ENCODE data around the gene MYH7.
"Not testable (repeated sequence)": the region's sequence is repeated elsewhere in the genome, so short reads cannot be mapped to it uniquely, and the experiment has no call there.

MYH7 gene

DNA sequence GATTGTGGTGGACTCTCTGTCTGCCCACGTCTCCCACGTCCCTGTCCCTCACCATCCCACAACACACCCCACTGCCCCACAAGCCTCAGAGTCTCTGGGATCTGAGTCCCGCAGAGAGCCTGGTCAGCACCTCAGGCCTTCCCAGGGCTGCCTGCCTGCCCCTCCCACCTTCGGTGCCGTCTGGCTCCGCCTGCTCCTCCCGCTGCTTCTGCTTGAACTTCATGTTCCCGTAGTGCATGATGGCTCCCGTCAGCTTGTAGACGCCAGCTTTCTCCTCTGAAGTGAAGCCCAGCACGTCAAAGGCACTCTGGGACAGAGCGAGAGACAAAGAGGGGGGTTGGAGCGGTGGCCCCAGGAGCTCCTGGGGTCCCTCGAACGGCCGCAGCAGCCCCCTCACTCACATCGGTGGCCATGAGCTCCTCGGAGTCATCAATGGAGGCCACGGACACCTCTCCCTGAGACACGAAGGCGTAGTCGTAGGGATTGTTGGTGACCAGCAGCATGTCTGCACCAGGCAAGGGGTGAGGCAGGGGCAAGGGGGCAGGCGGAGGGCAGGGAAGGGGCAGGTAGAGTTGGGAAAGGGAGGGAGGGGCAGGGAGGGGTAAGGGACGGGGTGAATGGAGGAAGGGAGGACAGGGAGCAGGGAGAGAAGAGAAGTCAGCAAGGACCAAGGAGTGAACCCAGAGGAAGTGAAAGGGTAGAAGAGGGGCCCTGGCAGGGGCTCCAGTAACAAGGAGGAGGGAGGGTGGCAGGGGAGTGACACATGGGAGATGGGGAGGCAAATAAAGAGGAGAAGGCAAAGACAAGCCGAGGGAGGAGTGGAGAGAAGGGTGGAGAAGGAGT lies 32.9 kb downstream of the MYH7 start:
- DNase-seq (ENCODE audit: low read depth in 2 of 2), result no peak
- no peak overlapping the region for H3K4me3 ChIP-seq (replicated peaks in 1 of 2; ENCODE audit: low read depth in 2 of 2, low read length in 2 of 2)
- TF ChIP-seq, protein P1, sequence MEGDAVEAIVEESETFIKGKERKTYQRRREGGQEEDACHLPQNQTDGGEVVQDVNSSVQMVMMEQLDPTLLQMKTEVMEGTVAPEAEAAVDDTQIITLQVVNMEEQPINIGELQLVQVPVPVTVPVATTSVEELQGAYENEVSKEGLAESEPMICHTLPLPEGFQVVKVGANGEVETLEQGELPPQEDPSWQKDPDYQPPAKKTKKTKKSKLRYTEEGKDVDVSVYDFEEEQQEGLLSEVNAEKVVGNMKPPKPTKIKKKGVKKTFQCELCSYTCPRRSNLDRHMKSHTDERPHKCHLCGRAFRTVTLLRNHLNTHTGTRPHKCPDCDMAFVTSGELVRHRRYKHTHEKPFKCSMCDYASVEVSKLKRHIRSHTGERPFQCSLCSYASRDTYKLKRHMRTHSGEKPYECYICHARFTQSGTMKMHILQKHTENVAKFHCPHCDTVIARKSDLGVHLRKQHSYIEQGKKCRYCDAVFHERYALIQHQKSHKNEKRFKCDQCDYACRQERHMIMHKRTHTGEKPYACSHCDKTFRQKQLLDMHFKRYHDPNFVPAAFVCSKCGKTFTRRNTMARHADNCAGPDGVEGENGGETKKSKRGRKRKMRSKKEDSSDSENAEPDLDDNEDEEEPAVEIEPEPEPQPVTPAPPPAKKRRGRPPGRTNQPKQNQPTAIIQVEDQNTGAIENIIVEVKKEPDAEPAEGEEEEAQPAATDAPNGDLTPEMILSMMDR (IDR thresholded peaks at IDR 0.05; ENCODE audit: low read depth, low read length), result no peak

DNA sequence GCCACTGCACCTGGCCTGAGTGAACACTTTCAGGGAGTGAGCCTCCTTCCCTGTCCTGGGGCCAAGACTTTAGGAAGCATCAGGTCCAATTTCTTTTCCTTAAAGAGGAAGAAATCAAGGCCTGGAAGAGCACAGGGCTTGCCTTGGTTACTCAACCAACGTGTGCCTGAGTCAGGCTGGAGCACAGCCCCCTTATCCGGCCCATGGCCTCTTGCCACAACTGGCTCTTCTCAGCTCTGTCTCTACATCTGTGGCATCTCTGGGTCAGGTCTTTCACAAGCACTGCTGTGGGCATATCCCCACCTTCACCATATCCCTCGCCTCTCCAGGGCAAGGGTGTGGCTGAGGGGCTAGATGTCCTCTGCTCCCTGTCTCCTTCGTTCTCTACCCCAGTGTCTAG lies 34.2 kb downstream of the MYH7 start:
- TF ChIP-seq, protein P1 (IDR thresholded peaks at IDR 0.05; ENCODE audit: low read depth, low read length), result no peak
- no peak for DNase-seq (ENCODE audit: low read depth in 2 of 2)
- no peak overlapping the region for H3K4me3 ChIP-seq (replicated peaks in 1 of 2; ENCODE audit: low read depth in 2 of 2, low read length in 2 of 2)

DNA sequence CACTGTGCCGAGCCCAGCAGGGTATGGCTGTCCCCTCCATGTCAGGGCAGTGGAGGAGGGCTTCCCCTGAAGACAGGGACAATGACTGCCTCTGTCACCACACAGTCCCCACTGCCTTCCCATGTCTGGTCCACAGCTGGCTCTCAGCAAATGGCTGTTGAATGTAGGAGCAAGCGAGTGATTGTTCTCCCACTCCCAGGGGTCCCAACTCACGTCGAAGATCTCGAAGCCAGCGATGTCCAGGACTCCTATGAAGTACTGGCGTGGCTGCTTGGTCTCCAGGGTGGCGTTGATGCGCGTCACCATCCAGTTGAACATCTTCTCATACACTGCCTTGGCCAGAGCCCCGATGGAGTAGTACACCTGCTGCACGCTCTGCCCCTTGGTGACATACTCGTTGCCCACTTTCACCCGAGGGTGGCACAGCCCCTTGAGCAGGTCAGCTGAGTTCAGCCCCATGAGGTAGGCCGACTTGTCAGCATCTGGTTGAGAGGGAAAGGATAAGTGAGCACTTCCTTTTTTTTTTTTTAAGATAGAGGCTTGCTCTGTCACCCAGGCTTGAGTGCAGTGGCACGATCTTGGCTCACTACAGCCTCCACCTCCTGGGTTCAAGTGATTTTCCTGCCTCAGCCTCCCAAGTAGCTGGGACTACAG lies 34.8 kb downstream of the MYH7 start:
- not testable (repeated sequence) for H3K4me3 ChIP-seq (replicated peaks in 1 of 2; ENCODE audit: low read depth in 2 of 2, low read length in 2 of 2); DNase-seq (ENCODE audit: low read depth in 2 of 2)

DNA sequence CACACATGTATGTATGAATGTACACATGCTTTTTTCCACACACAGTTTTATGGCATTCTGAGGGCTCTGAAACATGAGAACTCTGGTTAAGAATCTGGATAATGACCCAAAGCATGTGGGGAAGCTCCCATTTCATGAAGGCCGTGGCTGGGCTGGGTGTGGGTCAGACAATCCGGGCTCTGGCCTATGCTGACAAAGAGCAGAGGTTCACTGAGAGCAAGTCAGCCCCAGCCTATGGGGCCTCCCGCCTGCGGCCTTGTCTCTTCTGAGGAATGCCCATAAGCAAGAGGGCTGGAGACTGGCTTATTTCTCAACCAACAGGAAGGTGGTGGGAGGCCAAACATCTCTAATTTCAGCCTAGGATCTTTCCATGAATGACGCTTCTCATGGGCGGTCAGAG lies 35.9 kb downstream of the MYH7 start:
- no peak for DNase-seq (ENCODE audit: low read depth in 2 of 2)
- no peak overlapping the region for H3K4me3 ChIP-seq (replicated peaks in 1 of 2; ENCODE audit: low read depth in 2 of 2, low read length in 2 of 2)
- TF ChIP-seq, protein P1 (IDR thresholded peaks at IDR 0.05; ENCODE audit: low read depth, low read length), result no peak

DNA sequence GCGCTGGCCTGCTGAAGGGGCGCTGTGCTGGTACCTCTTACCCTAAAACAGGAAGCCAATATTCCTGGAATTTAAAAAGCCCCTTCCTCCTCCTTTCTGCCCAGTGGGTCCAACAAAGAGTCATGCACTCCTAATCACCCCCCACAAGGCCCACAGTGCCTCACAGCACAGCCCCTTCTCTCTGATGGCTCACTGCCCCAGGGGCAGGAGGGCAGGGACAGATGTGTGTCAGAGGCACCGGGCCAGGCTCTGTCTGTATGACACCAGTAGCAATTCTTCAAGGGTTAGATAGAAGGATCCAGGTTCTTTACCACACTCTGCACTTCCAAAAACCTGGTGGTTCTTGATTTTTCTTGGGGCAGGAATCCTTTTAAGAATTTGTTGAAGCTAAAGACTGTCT lies 36.3 kb downstream of the MYH7 start:
- no peak for DNase-seq (ENCODE audit: low read depth in 2 of 2)
- TF ChIP-seq, protein P1 (IDR thresholded peaks at IDR 0.05; ENCODE audit: low read depth, low read length), result no peak

DNA sequence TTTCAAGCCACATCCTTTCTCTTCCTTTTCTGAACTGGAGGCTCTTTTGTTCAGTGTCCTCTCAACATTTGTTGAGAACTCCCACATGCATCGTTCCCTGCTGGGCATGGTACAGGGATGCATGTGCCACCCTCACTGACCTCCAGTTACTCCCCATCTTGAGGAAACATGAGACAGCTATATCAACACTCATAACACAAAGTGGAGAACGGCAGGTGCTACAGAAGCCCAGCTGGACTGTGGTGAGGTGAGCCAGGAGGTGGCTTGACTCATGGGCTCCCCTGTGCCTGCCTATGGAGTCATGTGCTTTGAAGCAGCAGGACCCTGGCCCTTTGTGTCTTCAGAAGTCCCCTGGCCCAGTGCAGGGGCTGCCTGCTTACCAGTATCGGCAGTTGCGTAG lies 37.1 kb downstream of the MYH7 start:
- H3K4me3 ChIP-seq (replicated peaks in 1 of 2; ENCODE audit: low read depth in 2 of 2, low read length in 2 of 2), result no peak overlapping the region
- TF ChIP-seq, protein P1 (IDR thresholded peaks at IDR 0.05; ENCODE audit: low read depth, low read length), result no peak
- no peak for DNase-seq (ENCODE audit: low read depth in 2 of 2)

More for the DNA sequence above, 36.3 kb downstream of the MYH7 start:
- no peak overlapping the region for H3K4me3 ChIP-seq (replicated peaks in 1 of 2; ENCODE audit: low read depth in 2 of 2, low read length in 2 of 2)

DNA sequence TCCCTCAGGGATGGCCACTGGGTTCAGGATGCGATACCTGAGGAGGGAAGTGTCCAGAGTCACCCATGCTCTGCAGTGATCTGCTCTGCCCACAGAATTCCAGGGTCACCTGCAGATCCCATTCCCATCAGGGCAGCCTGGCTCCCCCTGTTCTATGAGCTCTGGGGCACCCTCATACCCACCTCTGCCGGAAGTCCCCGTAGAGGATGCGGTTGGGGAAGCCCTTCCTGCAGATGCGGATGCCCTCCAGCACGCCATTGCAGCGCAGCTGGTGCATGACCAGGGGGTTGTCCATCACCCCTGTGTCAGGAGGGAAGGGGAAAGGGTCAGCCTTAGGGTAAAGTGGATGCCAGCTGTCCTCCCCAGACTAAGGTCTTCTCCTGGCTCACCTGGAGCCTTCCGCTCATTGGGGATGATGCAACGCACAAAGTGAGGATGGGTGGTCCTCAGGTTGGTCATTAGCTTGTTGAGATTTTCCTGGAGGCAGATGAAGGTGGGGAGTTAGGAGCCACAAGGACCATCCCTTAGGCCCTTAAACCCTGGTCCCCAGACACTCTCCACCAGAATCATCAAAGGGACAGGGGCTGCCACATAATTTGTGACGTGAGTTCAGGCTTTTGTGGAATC lies 38.6 kb downstream of the MYH7 start:
- TF ChIP-seq, protein P1 (IDR thresholded peaks at IDR 0.05; ENCODE audit: low read depth, low read length), result no peak
- no peak for DNase-seq (ENCODE audit: low read depth in 2 of 2)
- H3K4me3 ChIP-seq (replicated peaks in 1 of 2; ENCODE audit: low read depth in 2 of 2, low read length in 2 of 2), result no peak overlapping the region

All from cardiac fibroblast (primary cell).